LNCAP (cell line): Measurements from ENCODE around the gene POLR3GL.

Experiments used
- TF ChIP-seq, protein P1 (sequence below): fragments of 450-650 bp; IDR thresholded peaks from 2 replicates; pipeline ENCODE4 v1.5.1; 2017; ENCODE audit warnings: mild to moderate bottlenecking

Gene POLR3GL

DNA sequence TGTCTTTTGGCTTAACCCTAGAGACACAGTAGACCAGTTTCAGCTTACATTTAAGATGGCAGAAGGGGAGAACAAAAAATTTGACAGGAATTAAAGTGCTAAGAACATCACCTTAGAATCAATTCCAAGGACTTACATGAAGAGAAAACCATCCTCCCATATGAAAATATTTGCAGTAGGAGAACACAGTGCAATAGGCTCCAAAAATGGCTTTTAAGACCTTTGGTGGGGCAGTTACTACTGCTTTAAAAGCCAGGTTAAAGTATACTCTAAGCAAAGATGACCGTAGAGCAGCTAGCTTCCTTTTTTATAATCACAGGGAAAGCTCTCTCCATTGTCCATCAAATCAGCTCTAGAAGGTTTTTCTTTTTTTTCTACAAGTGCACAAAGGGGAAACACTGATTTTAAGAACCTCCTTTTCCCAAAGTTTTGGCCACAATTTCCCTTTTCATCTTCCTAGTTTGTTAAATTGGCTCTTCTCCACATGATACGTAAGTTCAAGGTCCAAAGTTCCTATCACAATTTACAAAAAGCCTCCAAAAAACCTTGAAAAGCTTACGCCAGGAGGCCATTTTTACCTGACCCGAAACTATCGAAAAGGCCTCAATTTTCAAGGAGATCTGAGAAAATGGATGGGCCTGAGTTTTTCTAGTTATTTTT, 28.6 kb downstream of the POLR3GL start:
- TF ChIP-seq, protein P1, sequence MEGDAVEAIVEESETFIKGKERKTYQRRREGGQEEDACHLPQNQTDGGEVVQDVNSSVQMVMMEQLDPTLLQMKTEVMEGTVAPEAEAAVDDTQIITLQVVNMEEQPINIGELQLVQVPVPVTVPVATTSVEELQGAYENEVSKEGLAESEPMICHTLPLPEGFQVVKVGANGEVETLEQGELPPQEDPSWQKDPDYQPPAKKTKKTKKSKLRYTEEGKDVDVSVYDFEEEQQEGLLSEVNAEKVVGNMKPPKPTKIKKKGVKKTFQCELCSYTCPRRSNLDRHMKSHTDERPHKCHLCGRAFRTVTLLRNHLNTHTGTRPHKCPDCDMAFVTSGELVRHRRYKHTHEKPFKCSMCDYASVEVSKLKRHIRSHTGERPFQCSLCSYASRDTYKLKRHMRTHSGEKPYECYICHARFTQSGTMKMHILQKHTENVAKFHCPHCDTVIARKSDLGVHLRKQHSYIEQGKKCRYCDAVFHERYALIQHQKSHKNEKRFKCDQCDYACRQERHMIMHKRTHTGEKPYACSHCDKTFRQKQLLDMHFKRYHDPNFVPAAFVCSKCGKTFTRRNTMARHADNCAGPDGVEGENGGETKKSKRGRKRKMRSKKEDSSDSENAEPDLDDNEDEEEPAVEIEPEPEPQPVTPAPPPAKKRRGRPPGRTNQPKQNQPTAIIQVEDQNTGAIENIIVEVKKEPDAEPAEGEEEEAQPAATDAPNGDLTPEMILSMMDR, result no peak

DNA sequence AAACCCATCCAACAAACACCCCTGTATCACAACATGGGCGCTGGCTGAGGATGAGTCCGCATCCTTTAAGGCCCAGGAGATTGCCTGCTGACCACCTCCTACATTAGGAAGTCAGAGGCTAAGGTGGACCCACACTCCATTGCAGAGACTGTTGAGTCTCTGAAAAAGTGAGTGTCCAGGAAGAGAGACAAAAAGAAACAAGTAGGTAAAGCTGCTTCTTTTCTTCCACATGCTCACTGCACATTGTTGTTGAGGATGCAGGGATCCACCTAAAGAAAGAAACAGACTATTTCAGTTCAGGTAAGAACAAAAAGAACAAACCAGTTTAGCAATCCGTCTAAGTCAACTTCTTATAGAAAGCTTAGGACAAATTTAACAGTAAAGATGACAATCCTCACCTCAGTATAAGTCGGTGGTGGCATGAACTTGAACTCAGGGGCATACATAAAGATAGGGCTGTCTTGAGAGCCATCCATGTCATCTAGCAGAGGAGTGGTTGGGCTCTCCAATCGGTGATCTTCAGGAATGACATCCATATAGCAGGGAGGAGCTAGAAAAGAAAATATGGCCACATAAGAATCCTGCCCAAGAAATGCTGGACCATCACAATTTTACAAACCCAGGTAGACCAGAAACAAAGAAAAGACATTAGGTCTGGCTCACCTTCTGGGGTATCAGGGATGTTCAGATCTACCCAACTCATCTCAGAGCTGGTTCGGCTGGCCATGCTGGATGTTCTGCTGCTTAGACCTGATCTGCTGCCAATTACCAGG, 29.3 kb downstream of the POLR3GL start:
- TF ChIP-seq, protein P1, result no peak

DNA sequence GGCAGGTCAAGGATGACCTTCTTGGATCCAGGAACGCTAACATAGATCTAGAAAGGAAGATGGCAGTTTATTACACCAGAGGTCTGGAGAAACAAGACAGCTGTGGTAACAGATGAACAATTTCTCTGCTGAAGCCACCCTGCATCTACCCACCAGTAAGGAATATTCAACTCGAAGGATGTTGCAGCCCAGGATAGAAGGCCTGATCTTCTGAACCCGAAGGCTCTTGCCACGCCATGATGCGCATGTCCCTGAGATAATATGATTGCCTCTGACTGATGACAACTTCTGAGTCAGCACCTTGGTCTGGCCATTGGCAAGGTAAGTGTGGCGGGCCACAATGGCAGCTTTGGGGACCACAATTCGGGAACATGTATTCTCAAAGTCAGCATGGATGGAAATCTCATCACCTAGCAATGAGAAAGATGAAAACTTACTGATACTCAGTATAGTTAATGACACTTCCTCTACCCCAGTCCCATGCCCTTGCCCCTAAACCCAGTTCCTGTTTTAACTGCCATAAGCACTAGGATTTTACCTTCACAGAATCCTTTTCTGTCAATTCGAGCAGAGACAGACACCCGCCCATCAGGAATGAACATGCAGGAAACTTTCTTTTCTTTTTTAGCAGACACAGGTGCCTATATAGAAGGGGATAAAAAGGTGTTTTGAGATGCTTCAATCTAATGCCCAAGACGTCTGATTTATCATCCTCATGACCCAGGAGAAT, 30.1 kb downstream of the POLR3GL start:
- TF ChIP-seq, protein P1, result no peak

DNA sequence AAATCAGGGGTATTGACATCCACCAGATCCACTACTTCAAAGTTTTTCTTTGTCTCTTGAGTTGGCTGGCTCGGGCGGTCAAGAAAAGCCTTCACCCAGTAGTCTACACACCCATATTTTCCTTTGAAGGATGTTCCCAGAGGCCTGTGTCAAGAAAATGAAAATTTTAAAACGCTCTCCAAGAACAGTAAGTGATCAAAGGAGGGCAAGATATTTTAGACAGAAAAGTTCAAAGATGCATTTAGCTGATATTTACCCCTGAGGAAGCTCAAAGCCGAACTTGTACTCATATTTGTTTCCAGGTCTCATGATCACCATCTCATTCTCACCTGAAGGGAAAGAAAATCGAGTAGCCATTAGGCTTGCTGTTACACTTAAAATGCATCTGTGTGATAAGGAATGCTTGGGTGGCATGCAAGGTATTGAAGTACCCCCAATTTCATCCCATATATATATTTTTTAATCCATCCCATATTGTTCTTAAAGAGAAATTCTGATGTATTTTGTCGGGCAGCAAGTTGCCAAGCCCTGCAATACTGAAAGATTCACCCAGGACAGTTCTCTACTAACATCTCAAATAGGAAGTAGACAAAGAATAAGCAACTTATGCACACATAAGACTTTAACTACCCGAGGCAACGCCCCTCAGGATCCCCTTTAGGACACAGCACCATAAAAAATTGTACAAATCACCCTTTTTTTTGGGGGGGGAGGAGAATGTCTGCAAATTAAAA, 30.8 kb downstream of the POLR3GL start:
- TF ChIP-seq, protein P1, result no peak

DNA sequence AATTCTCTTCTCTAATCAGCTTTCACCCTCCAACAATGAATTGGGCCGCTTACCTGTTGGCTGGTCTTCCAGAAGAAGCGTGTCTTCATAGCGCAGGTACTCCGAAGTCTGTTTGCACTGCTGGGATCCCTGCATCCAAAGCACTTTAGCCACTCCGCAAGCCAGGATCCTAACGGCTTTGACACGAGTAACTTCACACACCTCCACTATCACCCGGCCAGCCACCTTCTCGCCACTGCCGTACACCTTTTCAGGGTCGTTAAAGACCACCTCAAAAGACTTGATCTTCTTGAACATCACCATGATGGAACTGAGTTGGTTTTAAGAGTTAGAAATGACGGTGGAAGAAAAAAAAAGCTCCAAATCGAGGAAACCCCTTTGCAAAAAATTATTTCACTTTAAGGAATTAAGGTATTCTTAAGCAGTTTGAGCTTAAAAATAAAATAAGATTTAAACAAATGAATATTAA, 31.5 kb downstream of the POLR3GL start:
- TF ChIP-seq, protein P1, result no peak

DNA sequence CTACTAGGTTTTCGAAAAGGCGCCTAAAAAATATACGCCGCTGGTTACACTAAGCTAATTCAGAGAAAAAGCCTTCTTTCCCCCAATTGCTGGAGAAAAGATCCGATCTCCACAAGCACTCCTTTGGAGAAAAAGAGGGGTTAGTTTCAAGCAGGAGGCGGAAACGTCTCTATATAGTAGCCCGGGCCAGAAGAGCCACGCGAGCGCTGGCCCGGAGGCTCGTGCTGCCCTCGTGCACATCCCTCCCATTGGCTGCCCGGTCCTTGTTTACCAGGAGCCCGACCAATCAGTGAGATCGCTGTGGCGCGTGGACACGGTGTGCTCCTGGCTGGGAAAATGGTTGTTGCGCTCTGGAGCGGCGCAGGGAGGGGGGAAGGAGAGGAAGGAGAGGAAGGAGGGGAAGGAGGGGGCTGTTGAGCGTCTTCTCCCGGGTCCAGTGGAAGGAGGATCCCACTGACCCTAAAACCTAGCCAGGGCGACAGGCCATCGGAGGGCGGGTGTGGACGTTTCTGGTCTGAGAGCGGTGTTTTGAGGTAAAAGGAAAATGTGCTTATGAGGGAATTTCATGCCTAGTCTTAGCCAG, 32.0 kb downstream of the POLR3GL start, which contains the start of gene TXNIP:
Gene TXNIP, minus strand, starts transcription at position 147 of the 583 bp plus-strand sequence. CDS start 313 bp downstream, outside the sequence.
- TF ChIP-seq, protein P1, result no peak
